Right lobe of liver (tissue), 4 donors: ENCODE measurements around the gene TEX44.

Experiments used
- POLR2A ChIP-seq: fragments of 450-650 bp; IDR thresholded peaks from one replicate; pipeline ENCODE4 v1.6.1; 2017; ENCODE audit warnings: antibody characterized with exemption, mild to moderate bottlenecking
- TF ChIP-seq, protein P1 (sequence below), 4 donors: fragments of 200-600 bp in 3 of 4; fragments of 450-650 bp in 1 of 4; IDR thresholded peaks; one replicate each; pipeline versions ENCODE4 v1.5.1 to v1.8.0; 2016 to 2022; ENCODE audit warnings: antibody characterized with exemption in 4 of 4, mild to moderate bottlenecking in 2 of 4
- donor health status: DM: no; HTN: no; CAD: no.
- donor health status: DM: no; HTN: no; CAD: no.
- donor health status: DM: no; HTN: yes; CAD: no.

DNA sequence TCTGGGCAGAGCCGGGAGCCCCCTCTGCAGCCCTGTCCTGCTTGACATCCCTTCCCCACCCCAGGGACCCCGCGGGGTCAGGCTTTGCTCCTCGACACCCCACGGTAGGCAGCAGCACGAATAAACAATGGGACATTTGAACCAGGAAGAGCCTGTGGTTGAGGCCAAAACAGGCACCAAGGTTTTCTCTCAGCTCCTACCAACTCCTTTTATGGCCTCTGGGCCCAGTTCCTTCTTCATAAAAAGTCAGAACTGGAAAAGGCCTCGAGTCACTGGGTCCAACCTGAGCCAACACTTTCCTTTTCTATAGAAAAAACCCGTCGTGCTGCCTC lies 20.6 kb downstream of the TEX44 start:
- TF ChIP-seq, protein P1, sequence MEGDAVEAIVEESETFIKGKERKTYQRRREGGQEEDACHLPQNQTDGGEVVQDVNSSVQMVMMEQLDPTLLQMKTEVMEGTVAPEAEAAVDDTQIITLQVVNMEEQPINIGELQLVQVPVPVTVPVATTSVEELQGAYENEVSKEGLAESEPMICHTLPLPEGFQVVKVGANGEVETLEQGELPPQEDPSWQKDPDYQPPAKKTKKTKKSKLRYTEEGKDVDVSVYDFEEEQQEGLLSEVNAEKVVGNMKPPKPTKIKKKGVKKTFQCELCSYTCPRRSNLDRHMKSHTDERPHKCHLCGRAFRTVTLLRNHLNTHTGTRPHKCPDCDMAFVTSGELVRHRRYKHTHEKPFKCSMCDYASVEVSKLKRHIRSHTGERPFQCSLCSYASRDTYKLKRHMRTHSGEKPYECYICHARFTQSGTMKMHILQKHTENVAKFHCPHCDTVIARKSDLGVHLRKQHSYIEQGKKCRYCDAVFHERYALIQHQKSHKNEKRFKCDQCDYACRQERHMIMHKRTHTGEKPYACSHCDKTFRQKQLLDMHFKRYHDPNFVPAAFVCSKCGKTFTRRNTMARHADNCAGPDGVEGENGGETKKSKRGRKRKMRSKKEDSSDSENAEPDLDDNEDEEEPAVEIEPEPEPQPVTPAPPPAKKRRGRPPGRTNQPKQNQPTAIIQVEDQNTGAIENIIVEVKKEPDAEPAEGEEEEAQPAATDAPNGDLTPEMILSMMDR (IDR thresholded peaks at IDR 0.05) = no peak
- TF ChIP-seq POLR2A = no peak
